SW 1271 (cell line): ENCODE data around the gene NOTCH1.

Experiments used
- DNase-seq, 2 experiments: peaks; one replicate each; lab custom pipeline; 2025; lab: John Stamatoyannopoulos, UW

The NOTCH1 gene

DNA sequence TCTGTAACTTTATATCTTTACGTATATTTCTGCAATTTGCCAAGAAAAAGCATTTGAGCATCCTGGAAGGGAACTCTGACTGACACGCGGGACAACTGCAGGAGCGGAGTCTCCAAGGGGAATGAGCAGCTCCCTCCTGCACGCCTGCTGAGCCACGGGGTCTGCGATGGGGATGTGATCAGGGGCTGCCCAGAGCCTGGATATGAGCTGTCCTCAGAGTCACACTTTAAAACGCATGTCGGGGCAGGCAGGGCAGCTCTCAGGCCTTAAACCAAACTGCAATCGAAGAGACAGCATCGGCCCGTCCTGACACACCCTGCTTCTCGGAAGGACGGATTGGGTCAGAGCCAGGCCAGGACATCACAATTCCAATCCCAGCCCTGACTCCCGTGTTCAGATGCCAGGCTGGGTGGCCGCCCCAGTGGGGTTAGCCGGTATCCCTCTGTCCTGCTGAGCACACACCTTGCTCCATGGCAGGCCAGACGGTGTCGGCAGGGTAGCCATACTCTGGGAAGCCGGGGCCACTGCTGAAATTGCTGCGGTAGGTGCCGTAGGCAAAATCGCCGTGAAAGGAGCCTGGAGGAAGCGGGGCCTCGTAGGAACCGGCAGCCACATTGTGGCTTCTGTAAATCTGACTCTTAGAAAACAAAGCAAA lies 80.2 kb downstream of the NOTCH1 start:
- DNase-seq = no peak

DNA sequence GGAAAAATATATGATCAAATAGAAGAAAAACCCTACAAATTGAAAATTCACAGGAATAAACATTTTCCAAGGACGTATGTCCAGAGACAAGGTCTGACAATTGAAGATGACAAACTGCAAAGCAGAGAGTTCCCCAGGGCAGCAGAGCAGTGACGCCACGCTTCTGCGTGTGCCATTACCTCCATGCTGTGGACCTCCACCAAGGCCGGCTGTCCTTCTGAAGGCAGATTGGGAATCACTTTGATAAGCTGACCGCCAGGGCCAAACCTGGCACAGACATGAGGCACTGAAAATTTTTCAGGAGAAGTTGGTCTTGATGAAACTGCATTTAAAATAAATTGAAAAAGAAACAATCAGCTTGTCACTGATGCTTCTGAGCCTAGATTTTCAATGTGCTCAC lies 81.6 kb downstream of the NOTCH1 start:
- no peak for DNase-seq

DNA sequence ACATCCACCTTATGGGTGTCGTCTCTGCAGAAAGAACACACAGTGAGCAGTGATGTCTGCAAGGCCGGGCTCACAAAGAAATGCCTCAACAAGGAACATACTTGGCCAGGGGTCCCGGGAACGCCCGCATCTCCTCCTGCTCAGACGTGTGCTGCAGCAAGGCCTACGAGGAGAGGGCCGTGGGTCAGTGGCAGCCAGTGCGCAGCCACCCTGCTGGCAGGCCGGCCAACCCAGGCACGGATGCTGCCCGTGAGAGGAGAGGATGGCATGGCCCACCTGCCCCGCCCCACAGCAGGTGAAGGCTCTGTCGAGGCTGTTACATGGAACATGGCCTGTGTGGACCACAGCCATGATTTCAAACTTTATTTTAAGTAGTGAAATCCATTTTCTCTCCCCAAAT lies 82.3 kb downstream of the NOTCH1 start:
- no peak for DNase-seq

DNA sequence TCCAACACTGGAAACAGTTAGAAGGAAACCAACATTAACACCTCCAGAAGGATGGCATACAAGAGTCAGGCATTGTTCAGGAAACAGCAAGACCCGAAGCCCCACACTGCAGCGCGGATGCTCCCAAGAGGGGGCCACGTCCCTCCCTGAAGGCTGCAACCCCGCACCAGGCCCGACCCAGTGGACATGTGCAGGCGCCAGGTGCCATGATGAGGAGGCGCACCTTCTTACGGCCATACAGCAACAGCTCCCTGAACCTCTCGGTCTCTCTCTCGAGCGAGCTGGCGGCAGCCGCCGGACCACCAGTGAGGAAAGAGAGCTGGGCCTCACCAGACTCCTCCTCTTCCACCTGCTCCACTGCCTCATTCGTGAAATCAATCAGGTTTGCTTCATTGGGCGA lies 83.2 kb downstream of the NOTCH1 start:
- DNase-seq = no peak

DNA sequence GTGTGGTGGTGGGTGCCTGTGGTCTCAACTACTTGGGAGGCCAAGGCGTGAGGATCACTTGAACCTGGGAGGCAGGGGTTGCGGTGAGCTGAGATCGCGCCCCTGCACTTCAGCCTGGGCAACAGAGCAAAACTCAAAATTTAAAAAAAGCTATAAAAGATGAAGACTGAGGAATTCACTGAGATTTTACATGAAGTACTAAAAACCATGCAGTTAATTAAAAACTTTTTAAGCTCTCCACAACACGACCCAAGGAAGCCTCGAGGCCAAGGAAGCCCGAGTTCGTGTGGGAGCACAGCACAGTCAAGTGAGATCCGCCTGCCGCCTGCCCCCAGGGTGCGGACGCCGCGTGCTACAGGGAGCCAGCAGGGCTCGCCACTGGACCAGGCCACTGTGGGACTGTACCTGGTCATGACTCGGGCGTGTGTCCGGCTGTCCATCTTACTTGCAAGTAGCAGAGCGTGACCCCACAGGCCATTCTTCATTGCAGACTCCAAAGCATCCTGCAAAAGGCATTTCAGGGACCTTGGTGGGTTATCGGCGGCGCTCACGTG lies 85.0 kb downstream of the NOTCH1 start:
- DNase-seq = no peak

DNA sequence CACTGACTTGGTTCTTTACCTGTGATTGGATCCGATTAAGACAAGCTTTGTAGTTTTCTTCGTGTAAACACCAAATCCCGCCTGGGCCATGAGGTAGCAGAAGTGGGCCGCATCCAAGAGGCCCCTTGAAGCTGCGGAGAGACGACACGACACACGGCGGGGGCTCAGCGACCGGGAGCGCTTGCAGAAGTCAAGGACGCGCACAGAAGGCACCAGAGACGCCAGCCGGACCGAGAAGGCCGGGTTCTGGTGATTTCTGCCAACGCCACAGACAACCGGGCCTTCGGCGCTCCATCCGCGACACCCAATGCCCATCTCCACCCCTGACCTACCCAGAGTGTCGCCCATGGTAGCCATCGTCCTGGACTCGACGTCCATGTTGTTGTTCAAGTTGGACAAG lies 86.4 kb downstream of the NOTCH1 start:
- DNase-seq = no peak

DNA sequence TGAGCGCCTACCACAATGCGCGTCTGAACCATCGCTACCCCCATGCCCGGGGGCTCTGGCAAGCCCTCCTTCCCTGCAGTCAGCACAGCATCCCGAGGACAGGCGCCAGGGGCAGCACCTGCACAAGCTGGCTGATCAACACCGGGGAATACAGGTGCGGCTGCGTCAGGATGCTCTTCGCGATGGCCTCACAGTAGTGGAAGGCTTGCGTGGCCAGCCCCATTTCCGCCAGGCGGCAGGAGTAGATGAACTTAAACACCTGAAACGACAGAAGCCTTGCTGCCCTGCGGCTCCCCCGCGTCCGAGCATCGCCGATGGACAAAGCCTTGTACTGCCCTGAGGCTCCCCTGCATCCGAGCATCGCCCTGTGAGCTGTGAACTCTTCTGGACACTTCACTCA lies 88.5 kb downstream of the NOTCH1 start:
- DNase-seq = no peak

DNA sequence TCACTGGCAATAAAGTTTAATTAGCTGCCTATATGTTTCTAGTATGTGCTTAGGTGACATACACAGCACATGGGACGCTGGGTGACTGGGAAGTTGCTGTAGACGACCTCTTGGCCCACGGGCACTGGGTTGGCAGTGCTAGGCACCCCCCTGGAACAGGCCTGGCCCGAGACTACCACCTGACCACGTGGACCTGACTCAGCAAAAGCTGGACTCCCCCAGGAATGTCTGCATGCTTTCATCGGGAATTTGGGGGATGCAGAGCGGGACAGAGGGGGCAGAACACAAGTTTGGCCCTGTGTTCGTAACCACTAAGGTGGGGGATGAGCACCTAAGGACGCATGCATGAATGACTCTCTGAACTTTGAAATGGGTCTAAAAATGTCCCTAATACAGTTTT lies 89.6 kb downstream of the NOTCH1 start:
- no peak for DNase-seq

DNA sequence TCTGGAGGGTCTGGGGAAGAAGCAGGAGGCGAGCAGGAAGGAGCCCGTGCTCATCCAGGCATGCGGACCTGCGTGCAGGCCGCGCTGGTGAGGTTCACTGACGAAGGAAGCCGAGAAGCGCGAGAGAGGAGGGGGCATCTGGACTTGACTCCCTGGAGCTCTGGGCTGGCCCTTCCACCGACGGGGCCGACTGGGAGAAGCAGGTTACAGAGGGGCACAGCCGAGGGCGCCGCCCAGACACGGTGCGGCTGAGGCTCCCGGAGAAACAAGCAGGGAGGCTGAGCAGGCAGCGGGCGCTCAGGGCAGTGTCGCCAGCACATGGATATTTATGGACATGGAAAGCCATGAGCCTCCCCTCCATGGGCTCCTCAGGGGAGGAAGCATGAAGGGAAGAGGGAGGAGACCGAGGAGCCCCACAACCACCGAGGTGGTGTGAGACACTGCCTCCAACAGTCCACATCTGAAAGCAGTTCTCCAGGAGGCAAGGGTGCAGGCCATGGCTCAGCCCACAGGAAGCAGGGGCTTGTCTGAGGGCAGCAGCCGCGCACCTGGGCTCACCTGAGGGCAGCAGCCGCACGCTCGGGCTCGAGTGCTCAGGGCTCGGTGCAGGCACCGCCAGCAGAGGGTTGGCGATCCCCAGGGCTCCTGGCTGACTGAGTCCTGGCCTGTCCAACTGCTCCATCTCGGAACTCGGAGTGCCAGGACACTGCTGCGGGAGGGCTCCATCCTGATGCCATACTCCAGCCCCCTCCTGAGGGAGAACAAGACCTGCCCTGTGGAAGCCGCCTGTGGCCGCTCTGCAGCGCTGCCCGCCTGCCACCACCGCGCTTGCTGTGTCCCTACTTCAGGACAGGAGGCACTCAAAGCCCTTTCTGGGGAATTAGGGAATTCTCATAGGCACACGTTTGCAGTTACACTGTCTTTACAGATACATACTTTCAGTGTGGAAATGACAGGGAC lies 90.5 kb downstream of the NOTCH1 start:
- DNase-seq = no peak

DNA sequence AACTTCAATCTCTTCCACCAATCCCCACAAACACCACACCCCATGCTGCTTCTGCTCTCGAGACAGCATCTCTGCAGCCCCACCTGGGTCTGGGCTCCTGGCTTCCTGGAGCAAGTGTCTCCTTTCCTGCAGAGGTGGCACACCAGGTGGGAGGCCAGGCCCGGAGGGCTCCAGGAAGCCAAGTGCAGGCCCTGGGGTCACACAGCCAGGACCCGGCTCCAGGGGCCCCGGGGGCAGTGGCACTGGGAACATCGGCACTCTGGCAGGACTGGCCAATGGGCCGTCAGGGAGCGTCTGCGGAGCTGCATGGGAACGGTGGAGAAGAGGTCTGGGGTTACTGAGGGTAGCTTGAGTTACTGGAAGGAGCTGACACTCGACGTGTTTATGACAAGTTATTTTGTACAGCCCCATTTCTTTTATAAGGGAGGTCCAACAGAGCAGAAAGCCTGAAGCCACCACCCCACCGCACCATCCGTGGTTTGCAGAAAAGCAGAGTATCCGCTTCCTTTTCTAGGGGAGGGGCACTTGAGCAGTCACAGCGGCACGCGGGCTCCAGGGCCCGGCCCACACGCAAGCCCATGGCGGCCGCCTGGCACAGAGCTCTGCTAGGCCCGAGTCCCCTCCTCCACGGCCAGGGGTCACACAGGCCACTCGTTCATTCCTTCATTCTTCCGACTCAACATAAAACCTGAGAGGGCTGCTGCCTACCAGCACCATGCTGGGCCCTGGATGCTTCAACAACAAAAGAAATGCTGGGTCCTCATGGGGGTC lies 91.6 kb downstream of the NOTCH1 start:
- DNase-seq = no peak

DNA sequence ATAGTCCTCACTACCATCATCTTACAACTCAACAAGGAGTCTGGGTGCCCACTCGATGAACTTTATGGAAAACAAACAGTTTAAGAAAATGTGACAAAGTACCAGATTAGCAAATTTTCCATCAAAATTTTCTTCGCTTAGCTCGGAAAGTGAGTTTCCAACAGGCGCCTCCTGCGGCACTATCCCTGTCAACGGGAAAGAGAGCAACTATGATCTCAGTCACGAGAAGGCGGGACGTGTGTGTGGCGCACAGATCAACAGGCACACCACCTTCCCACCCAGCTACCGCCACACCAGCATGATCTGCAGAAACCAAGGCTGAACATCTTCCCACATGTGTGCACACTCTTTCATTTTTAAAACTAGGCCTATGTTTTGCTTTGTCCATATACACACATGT lies 92.5 kb downstream of the NOTCH1 start:
- DNase-seq = no peak

DNA sequence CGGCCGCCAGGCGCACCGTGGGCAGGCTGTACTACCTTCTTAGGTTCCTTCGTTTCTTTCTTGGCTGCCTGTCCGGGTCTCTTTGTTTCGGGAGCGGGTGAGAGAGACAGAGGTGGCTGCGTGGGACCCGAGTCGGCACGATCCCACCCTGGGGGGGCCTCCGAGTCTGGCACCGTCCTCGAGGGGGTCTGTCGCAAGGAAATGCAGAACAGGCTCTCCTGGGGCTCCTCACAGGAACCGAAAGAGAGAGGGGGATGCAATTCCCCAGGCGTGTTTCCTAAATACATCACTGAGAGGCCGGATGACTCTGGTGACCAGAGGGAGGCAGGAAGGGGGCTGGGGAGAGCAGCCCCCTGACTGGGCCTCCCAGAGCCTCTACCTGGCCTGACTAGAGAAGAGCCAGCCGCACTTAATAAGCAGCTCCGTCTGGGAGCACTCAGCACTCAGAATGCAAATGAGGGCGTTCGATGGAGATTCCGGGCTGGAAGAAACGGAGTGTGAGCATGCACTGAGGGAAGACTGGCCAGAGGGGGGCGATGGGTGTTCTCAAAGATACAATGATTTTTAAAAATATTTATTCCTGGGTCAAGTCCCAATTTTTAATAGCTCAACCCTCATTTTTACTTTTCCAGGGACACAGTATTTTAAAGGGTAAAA lies 94.5 kb downstream of the NOTCH1 start:
- no peak for DNase-seq

DNA sequence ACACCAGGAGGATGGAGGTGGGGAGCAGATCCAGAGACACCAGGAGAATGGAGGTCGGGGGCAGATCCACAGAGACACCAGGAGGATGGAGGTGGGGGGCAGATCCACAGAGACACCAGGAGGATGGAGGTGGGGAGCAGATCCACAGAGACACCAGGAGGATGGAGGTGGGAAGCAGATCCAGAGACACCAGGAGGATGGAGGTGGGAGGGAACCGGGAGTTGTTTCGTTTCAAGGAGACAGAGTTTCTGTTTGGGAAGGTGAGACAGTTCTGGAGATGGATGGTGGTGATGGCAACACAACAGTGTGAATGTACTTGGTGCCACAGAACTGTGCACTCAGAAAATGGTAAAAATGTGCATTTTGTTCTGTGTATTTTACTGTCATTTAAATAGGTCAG lies 97.2 kb downstream of the NOTCH1 start:
- no peak for DNase-seq

DNA sequence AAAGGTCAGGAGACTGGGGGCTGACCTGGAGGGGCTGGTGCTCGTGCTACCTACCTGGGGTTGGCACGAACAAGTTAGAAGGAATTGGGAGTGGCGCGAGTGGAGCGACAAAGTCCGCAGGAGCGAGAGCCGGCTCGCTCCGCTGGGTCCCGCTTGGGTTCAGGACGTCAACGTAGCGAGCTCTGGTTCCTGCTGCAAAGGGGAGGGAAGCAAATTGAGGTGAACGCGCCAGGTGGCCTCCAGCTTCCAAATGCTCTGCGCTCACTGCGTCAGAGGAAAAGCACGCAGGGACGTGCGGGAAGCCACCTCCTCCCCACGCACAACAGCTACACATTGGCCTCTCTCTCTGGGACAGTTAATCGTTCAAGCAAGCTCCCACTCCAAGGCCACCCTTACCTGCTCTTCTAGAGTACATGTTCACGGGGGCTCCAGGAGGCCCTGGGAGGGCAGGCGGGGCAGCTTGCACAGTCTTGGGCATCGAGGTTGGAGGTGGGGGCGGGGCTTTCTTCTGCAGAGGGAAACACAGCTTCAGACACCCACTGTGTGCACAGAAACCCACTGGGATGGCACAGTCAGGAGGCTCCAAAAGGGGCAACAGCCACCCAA lies 98.6 kb downstream of the NOTCH1 start:
- DNase-seq = no peak

DNA sequence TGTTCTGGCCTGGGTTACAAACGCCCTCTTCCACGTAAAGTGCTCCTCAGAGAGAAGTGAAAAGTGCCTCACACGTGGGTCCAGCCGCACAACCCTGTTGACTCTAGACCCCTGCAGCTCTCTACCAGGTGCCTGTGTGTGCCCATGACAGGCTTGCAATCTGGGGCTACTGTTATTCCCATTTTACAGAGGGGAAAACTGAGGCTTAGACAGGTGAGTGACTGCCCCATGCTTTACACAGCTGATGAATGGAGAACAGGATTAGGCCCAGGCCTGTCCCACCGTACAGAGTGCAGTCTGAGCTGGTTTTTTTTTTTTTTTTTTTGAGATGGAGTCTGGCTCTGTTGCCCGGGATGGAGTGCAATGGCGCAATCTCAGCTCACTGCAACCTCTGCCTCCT lies 100.0 kb downstream of the NOTCH1 start:
- no peak for DNase-seq
